Spleen (tissue), 7 donors: ENCODE results near the gene CROCC.
"Not testable (repeated sequence)": the region's sequence is repeated elsewhere in the genome, so short reads cannot be mapped to it uniquely, and the experiment has no call there.

ENCODE experiments used
- CTCF ChIP-seq, 11 experiments: fragments of 200-600 bp in 7 of 11; fragments of 450-650 bp in 4 of 11; sonication (generic) in 4 of 11; IDR thresholded peaks in 8 of 11; conservative IDR thresholded peaks in 3 of 11; 1 replicate in 7 of 11; 2 replicates in 4 of 11; pipeline versions ENCODE4 v1.4.0 to v1.8.0; 2016 to 2021; ENCODE audit warnings: antibody characterized with exemption in 11 of 11, inconsistent platforms in 4 of 11, mild to moderate bottlenecking in 1 of 11
- POLR2A ChIP-seq, 3 donors: fragments of 450-650 bp; IDR thresholded peaks; one replicate each; pipeline ENCODE4 v1.5.1; 2017; ENCODE audit warnings: antibody characterized with exemption in 3 of 3, mild to moderate bottlenecking in 1 of 3
- POLR2AphosphoS5 ChIP-seq, 3 donors: sonication (generic); formaldehyde crosslinking; IDR thresholded peaks; one replicate each; pipeline ENCODE4 v1.5.1; 2017; ENCODE audit warnings: antibody characterized with exemption in 3 of 3
- donor health status: DM: no; HTN: no; CAD: no; lungs with moderate emphysema.
- donor health status: DM: no; HTN: no; CAD: no.
- donor health status: DM: no; HTN: no; CAD: no.

GRCh38 chr1:16873076-16873879 is 48.5 kb upstream of the CROCC start:
- TF ChIP-seq POLR2AphosphoS5 (IDR thresholded peaks at IDR 0.05); POLR2A (IDR thresholded peaks at IDR 0.05); CTCF (IDR thresholded peaks at IDR 0.05 in 8 of 11, conservative IDR thresholded peaks at IDR 0.05 in 3 of 11): not testable (repeated sequence)
